SK-N-SH treated with all-trans-retinoic acid at 6 μM for 48 hours (cell line): ENCODE measurements around the gene SCARB2.

Experiments used
- ATAC-seq: fragments of 200-7000 bp; cut with Tn5 transposase; 3 replicates; pipeline ENCODE4 v1.9.1; 2020; ENCODE audit warnings: mild to moderate bottlenecking, moderate library complexity
- ARNTL ChIP-seq: fragments of 450-650 bp; formaldehyde crosslinking; IDR thresholded peaks from 2 replicates; pipeline ENCODE4 v1.5.0; 2020; ENCODE audit warnings: low read depth, mild to moderate bottlenecking, moderate library complexity, borderline replicate concordance
- BACH2 ChIP-seq: fragments of 250-450 bp; sonication (Bioruptor Pico); IDR thresholded peaks from 2 replicates; pipeline ENCODE4 v1.9.0; 2021; ENCODE audit warnings: mild to moderate bottlenecking, borderline replicate concordance
- CSDC2 ChIP-seq: fragments of 250-450 bp; sonication (Bioruptor Pico); IDR thresholded peaks from 2 replicates; pipeline ENCODE4 v1.5.0; 2020; ENCODE audit warnings: mild to moderate bottlenecking, moderate library complexity
- ESRRG ChIP-seq: fragments of 250-450 bp; sonication (Bioruptor Pico); IDR thresholded peaks from 2 replicates; pipeline ENCODE4 v1.6.1; 2021; ENCODE audit warnings: mild to moderate bottlenecking
- GLIS3 ChIP-seq: fragments of 250-450 bp; sonication (Bioruptor Pico); IDR thresholded peaks from 2 replicates; pipeline ENCODE4 v1.5.0; 2020; ENCODE audit warnings: mild to moderate bottlenecking, moderate library complexity
- ISL1 ChIP-seq: fragments of 250-450 bp; sonication (Bioruptor Pico); IDR thresholded peaks from 2 replicates; pipeline ENCODE4 v2.1.2; 2022; ENCODE audit warnings: mild to moderate bottlenecking, moderate library complexity
- OSR1 ChIP-seq: fragments of 250-450 bp; sonication (Bioruptor Pico); IDR thresholded peaks from 2 replicates; pipeline ENCODE4 v1.8.0; 2022; ENCODE audit warnings: moderate library complexity, mild to moderate bottlenecking, inconsistent platforms
- PPARA ChIP-seq: fragments of 250-450 bp; sonication (Bioruptor Pico); IDR thresholded peaks from 2 replicates; pipeline ENCODE4 v1.5.0; 2020; ENCODE audit warnings: mild to moderate bottlenecking, borderline replicate concordance
- RARB ChIP-seq: fragments of 250-450 bp; sonication (Bioruptor Pico); IDR thresholded peaks from 2 replicates; pipeline ENCODE4 v1.8.0; 2021; ENCODE audit warnings: mild to moderate bottlenecking, moderate library complexity
- SNAI2 ChIP-seq: fragments of 250-450 bp; sonication (Bioruptor Pico); IDR thresholded peaks from 2 replicates; pipeline ENCODE4 v1.5.0; 2020; ENCODE audit warnings: mild to moderate bottlenecking, moderate library complexity
- TCF4 ChIP-seq: fragments of 250-450 bp; sonication (Bioruptor Pico); IDR thresholded peaks from 2 replicates; pipeline ENCODE4 v1.8.0; 2021; ENCODE audit warnings: mild to moderate bottlenecking, moderate library complexity, borderline replicate concordance
- TOX ChIP-seq: fragments of 250-450 bp; sonication (Bioruptor Pico); IDR thresholded peaks from 2 replicates; pipeline ENCODE4 v1.8.0; 2021; ENCODE audit warnings: mild to moderate bottlenecking, moderate library complexity, borderline replicate concordance
- ZC3H10 ChIP-seq: fragments of 250-450 bp; sonication (Bioruptor Pico); IDR thresholded peaks from 2 replicates; pipeline ENCODE4 v1.5.1; 2021; ENCODE audit warnings: mild to moderate bottlenecking, moderate library complexity
- ZFP3 ChIP-seq: fragments of 250-450 bp; sonication (Bioruptor Pico); IDR thresholded peaks from 2 replicates; pipeline ENCODE4 v1.5.0; 2020; ENCODE audit warnings: mild to moderate bottlenecking, moderate library complexity
- ZNF565 ChIP-seq: fragments of 450-650 bp; formaldehyde crosslinking; conservative IDR thresholded peaks from 2 replicates; pipeline ENCODE4 v1.5.0; 2020; ENCODE audit warnings: low read depth, mild to moderate bottlenecking, moderate library complexity
- ZNF70 ChIP-seq: fragments of 450-650 bp; formaldehyde crosslinking; IDR thresholded peaks from 2 replicates; pipeline ENCODE4 v1.5.0; 2020; ENCODE audit warnings: mild to moderate bottlenecking, moderate library complexity
- ZNF8 ChIP-seq: fragments of 450-650 bp; formaldehyde crosslinking; IDR thresholded peaks from 2 replicates; pipeline ENCODE4 v1.5.0; 2020; ENCODE audit warnings: mild to moderate bottlenecking, moderate library complexity
- TF ChIP-seq, protein P1 (sequence below): fragments of 250-450 bp; sonication (Bioruptor Pico); IDR thresholded peaks from 2 replicates; pipeline ENCODE4 v1.5.0; 2020; ENCODE audit warnings: mild to moderate bottlenecking, moderate library complexity
- TF ChIP-seq, protein P2 (sequence below): fragments of 250-450 bp; sonication (Bioruptor Pico); IDR thresholded peaks from 2 replicates; pipeline ENCODE4 v1.5.1; 2021; ENCODE audit warnings: mild to moderate bottlenecking, moderate library complexity
- TF ChIP-seq, protein P3 (sequence below): fragments of 250-450 bp; sonication (Bioruptor Pico); IDR thresholded peaks from 2 replicates; pipeline ENCODE4 v1.5.1; 2020; ENCODE audit warnings: low read depth, mild to moderate bottlenecking, moderate library complexity
- TF ChIP-seq, protein P4 (sequence below): fragments of 250-450 bp; sonication (Bioruptor Pico); IDR thresholded peaks from 2 replicates; pipeline ENCODE4 v1.8.0; 2020; ENCODE audit warnings: mild to moderate bottlenecking, moderate library complexity, borderline replicate concordance

Gene SCARB2

DNA sequence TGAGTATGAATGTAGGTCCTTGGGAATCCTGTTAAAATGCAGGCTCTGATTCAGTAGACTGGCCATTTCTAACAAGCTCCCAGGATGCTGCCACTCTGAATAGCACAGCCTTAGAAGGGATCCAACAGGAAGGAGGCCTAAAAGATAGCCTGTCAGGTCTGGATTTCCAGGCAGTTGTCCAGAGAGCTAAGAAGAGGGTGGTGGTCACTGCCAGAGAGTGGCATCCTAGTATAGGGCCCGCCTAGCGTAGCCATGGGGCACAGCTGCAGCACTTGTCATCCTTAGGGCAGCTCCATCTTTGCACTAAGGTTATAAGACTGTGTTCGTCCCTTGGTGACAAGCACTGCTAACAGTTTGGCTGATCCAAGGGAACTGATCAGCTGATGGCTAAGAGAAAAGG lies 44.9 kb downstream of the SCARB2 start:
- no peak for ATAC-seq
- TF ChIP-seq ZFP3 (CRISPR knock-in tag): no peak
- TF ChIP-seq, protein P1, sequence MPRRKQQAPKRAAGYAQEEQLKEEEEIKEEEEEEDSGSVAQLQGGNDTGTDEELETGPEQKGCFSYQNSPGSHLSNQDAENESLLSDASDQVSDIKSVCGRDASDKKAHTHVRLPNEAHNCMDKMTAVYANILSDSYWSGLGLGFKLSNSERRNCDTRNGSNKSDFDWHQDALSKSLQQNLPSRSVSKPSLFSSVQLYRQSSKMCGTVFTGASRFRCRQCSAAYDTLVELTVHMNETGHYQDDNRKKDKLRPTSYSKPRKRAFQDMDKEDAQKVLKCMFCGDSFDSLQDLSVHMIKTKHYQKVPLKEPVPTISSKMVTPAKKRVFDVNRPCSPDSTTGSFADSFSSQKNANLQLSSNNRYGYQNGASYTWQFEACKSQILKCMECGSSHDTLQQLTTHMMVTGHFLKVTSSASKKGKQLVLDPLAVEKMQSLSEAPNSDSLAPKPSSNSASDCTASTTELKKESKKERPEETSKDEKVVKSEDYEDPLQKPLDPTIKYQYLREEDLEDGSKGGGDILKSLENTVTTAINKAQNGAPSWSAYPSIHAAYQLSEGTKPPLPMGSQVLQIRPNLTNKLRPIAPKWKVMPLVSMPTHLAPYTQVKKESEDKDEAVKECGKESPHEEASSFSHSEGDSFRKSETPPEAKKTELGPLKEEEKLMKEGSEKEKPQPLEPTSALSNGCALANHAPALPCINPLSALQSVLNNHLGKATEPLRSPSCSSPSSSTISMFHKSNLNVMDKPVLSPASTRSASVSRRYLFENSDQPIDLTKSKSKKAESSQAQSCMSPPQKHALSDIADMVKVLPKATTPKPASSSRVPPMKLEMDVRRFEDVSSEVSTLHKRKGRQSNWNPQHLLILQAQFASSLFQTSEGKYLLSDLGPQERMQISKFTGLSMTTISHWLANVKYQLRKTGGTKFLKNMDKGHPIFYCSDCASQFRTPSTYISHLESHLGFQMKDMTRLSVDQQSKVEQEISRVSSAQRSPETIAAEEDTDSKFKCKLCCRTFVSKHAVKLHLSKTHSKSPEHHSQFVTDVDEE: no peak
- TF ChIP-seq ISL1 (CRISPR knock-in tag): no peak
- no peak for TF ChIP-seq TCF4 (CRISPR knock-in tag)
- TF ChIP-seq ESRRG: no peak
- no peak for TF ChIP-seq PPARA (CRISPR knock-in tag)
- TF ChIP-seq, protein P2, sequence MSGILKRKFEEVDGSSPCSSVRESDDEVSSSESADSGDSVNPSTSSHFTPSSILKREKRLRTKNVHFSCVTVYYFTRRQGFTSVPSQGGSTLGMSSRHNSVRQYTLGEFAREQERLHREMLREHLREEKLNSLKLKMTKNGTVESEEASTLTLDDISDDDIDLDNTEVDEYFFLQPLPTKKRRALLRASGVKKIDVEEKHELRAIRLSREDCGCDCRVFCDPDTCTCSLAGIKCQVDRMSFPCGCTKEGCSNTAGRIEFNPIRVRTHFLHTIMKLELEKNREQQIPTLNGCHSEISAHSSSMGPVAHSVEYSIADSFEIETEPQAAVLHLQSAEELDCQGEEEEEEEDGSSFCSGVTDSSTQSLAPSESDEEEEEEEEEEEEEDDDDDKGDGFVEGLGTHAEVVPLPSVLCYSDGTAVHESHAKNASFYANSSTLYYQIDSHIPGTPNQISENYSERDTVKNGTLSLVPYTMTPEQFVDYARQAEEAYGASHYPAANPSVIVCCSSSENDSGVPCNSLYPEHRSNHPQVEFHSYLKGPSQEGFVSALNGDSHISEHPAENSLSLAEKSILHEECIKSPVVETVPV (CRISPR knock-in tag): no peak
- TF ChIP-seq SNAI2 (CRISPR knock-in tag): no peak
- TF ChIP-seq ZNF70 (CRISPR knock-in tag): no peak
- no peak for TF ChIP-seq RARB
- no peak for TF ChIP-seq ZC3H10 (CRISPR knock-in tag)
- TF ChIP-seq ARNTL (CRISPR knock-in tag): no peak
- TF ChIP-seq, all 23 proteins: peak for 0

DNA sequence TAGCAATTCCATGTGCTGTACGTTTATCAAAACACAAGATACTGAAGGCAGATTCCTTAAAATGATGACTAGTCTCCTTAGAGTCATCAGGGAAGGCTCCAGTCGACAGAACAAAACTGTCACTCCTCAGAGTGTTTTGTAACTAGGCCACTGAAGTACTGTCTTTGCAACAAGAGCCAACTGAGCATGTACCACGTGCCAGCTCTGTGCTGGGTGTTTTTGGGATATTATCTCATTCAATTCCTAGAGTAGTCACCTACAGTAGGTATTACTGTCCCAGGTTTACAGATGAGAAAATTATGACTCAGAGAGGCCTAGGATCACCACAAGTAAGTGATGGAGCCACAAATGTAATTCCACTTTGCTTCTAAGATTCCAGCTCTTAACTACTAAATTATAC lies 47.1 kb downstream of the SCARB2 start:
- TF ChIP-seq, protein P3, sequence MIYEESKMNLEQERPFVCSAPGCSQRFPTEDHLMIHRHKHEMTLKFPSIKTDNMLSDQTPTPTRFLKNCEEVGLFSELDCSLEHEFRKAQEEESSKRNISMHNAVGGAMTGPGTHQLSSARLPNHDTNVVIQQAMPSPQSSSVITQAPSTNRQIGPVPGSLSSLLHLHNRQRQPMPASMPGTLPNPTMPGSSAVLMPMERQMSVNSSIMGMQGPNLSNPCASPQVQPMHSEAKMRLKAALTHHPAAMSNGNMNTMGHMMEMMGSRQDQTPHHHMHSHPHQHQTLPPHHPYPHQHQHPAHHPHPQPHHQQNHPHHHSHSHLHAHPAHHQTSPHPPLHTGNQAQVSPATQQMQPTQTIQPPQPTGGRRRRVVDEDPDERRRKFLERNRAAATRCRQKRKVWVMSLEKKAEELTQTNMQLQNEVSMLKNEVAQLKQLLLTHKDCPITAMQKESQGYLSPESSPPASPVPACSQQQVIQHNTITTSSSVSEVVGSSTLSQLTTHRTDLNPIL (CRISPR knock-in tag): no peak
- TF ChIP-seq, protein P4, sequence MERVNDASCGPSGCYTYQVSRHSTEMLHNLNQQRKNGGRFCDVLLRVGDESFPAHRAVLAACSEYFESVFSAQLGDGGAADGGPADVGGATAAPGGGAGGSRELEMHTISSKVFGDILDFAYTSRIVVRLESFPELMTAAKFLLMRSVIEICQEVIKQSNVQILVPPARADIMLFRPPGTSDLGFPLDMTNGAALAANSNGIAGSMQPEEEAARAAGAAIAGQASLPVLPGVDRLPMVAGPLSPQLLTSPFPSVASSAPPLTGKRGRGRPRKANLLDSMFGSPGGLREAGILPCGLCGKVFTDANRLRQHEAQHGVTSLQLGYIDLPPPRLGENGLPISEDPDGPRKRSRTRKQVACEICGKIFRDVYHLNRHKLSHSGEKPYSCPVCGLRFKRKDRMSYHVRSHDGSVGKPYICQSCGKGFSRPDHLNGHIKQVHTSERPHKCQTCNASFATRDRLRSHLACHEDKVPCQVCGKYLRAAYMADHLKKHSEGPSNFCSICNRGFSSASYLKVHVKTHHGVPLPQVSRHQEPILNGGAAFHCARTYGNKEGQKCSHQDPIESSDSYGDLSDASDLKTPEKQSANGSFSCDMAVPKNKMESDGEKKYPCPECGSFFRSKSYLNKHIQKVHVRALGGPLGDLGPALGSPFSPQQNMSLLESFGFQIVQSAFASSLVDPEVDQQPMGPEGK: no peak
- TF ChIP-seq SNAI2 (CRISPR knock-in tag): no peak
- no peak for TF ChIP-seq ZNF8 (CRISPR knock-in tag)
- no peak for TF ChIP-seq PPARA (CRISPR knock-in tag)
- no peak for TF ChIP-seq ZFP3 (CRISPR knock-in tag)
- TF ChIP-seq ISL1 (CRISPR knock-in tag): no peak
- TF ChIP-seq BACH2: no peak
- no peak for TF ChIP-seq ARNTL (CRISPR knock-in tag)
- no peak for TF ChIP-seq OSR1 (CRISPR knock-in tag)
- TF ChIP-seq ZNF70 (CRISPR knock-in tag): no peak
- TF ChIP-seq, protein P2 (CRISPR knock-in tag): no peak
- no peak for ATAC-seq

DNA sequence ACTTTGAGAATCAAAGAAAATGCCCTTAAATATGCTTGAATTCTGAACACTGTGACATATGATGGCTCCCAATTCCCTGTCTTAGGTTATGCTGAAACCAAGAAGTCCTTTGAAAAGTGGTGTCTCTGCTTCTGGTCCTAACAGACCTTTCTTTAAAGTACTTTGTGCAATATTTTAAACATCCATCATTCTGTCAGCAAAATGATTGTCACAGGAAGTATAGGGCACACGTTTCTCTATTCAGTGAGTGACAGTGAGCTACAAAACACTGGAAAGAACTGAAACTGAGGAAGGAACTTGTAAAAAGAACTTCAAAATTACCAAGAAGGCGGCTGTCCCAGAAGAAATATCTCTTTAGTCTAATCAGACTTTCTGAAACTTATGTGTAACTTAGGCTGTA lies 53.3 kb downstream of the SCARB2 start:
- no peak for ATAC-seq
- TF ChIP-seq ZNF8 (CRISPR knock-in tag) (no peak), ZFP3 (CRISPR knock-in tag) (no peak), ZNF565 (CRISPR knock-in tag) (no peak), OSR1 (CRISPR knock-in tag) (no peak), RARB (no peak), GLIS3 (CRISPR knock-in tag) (no peak), ZC3H10 (CRISPR knock-in tag) (no peak), ISL1 (CRISPR knock-in tag) (no peak), TCF4 (CRISPR knock-in tag) (no peak), TOX (CRISPR knock-in tag) (no peak), BACH2 (no peak), SNAI2 (CRISPR knock-in tag) (no peak), CSDC2 (CRISPR knock-in tag) (no peak)
- TF ChIP-seq, protein P4: no peak
- TF ChIP-seq, protein P1: no peak
- TF ChIP-seq, protein P2 (CRISPR knock-in tag): no peak
